HG02981 (cell line): ENCODE results near the gene DNAJC5G.
"Not testable (repeated sequence)": the region's sequence is repeated elsewhere in the genome, so short reads cannot be mapped to it uniquely, and the experiment has no call there.

ENCODE experiments used
- ATAC-seq: cut with Tn5 transposase; IDR thresholded peaks from one replicate; pipeline ENCODE4 v1.9.1; 2021; ENCODE audit warnings: mild to moderate bottlenecking, moderate library complexity; ENCODE audit not compliant: unreplicated experiment

The DNAJC5G gene

GRCh38 chr2:27280826-27281225, 5.6 kb downstream of the DNAJC5G start:
- ATAC-seq, result no peak

- ATAC-seq, result no peak
Measured at GRCh38 chr2:27281442-27281841, 6.2 kb downstream of the DNAJC5G start.

- ATAC-seq, result no peak
Measured at GRCh38 chr2:27281855-27282559, 6.8 kb downstream of the DNAJC5G start, which contains the start of gene TRIM54. Gene TRIM54 (plus strand): TSS chr2:27282429. CDS start chr2:27282732, 303 bp downstream.

DNA sequence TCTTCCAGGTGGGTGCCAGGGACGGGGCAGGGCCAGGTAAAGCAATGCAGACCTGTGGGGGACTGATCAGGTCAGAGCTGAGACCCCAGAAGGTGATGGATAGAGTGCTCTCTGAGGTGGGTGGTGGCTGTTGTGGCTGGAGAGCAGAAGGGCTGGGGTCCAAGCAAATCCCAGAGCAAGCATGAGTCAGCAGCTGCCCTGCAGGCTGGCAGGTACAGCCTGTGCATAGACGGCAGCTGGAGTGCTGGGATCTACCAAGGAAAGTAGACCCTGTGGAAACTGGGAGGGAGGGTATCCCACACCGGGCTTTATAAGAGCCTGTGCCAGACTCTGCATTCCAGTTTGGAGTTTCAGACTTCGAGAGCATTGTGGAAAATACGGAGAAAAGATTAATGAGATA, 7.7 kb downstream of the DNAJC5G start:
- no peak for ATAC-seq

GRCh38 chr2:27284996-27285395, 9.8 kb downstream of the DNAJC5G start:
- ATAC-seq, result no peak

DNA sequence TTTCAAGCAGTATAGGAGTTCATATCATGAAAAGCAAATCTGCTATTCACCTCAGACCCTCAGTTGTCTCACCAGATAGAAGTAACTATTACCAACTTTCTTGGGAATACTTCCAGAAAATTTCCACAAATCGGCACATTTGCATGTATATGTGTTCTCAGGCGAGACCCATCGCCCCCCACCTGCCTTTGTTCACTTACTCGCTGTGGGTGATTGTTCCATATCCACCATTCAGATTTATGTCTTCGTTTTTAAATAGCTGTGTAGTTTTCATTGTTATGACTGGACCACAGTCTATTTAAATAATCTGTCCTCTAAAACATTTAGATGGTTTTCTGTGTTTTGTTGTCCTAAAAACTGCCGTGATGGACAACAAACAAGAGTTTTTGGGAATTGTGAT, 10.2 kb downstream of the DNAJC5G start:
- ATAC-seq, result no peak

- no peak for ATAC-seq
Measured at GRCh38 chr2:27288610-27289009, 13.4 kb downstream of the DNAJC5G start.

DNA sequence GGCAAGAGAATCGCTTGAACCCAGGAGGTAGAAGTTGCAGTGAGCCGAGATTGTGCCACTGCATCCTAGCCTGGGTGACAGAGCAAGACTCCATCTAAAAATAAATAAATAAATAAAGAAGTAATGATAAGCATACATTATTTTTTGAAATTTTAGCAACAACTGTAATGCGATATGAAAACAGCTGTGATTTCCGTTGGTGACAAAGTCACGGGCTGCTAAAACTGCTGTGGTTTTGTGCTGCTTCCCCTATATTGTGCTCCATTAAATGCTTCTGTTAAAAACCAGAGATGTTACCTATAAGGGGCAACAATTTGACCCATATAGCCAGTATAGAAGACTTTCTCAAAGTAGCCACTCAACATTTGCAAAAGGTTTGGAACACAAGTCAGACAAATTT, 15.3 kb downstream of the DNAJC5G start:
- no peak for ATAC-seq

GRCh38 chr2:27291865-27292264, 16.6 kb downstream of the DNAJC5G start:
- ATAC-seq, result no peak

DNA sequence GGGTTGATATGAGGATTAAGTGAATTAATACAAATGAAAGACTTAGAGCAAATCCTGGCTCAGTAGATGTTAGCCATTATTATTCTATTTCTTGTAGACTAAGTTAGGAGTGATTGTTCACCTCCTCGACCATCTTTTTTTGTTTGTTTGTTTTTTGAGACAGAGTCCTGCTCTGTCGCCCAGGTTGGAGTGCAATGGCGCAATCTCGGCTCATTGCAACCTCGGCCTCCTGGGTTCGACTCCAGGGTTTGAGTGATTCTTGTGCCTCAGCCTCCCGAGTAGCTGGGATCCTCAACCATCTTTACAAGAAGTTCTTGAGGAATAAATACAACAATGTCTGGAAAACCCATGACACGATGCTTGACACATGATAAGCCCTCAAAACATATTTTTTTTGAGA, 19.7 kb downstream of the DNAJC5G start:
- no peak for ATAC-seq

GRCh38 chr2:27296481-27296880, 21.2 kb downstream of the DNAJC5G start:
- ATAC-seq, result no peak

DNA sequence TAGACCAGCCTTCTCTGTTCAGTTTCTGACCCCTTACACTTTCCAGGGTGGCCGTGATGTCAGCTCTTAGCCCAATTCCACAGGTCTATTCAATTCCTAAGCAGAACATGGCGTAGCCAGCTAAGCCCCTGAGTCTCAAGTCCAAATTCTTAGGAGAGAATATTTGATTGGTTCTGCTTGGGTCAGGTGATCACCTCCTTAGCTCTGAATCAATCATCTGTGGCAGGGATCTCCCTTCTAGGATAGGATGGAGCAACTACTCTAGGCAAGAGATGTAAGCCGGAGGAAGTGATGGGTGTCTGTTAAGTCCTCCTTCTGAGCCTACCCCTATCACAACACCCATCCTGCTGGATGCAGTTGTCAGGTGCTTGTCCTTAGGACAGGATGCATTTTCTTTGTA, 22.0 kb downstream of the DNAJC5G start:
- ATAC-seq, result no peak

DNA sequence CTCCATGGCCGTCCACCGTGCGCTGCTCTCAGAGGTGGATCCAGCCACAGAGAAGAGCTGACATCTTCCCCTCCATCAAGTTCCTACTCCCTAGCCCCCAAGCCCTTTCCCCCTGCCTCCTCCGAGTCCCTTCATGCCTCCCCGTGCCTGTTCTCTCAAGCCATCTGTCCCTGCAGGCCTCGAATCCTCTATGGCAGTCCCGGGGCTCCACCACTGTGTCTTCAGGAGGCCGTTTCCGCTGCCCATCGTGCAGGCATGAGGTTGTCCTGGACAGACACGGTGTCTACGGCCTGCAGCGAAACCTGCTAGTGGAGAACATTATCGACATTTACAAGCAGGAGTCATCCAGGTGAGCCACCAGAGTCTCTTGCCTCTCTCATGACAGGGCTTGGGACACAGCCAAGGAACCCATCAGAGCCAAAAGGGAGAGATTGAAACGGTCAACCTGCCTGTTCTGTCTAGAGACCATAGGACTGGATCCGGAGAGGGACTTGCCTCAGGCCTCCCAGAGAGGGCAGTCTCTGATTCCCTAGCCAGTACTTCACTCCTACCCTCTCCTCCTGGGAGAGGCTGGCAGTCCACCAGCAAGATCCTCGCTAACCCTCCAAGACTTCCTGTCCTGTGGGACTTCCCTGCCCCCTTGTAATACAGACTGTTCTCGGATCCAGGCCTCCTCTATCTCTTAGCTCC, 23.3 kb downstream of the DNAJC5G start:
- no peak for ATAC-seq

DNA sequence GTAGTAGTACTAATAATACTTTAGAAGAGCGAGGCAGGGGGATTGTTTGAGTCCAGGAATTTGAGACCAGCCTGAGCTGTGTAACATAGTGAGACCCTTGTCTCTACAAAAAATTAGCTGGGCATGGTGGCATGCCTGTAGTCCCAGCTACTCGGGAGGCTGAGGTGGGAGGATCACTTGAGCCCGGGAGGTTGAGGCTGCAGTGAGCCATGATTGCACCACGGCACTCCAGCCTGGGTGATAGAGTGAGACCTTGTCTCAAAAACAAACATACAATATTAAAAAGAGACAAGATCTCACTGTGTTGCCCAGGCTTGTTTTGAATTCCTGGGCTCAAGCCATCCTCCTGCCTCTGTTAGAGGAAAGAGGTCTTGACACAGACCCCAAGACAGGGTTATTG, 25.4 kb downstream of the DNAJC5G start:
- ATAC-seq, result not testable (repeated sequence)

DNA sequence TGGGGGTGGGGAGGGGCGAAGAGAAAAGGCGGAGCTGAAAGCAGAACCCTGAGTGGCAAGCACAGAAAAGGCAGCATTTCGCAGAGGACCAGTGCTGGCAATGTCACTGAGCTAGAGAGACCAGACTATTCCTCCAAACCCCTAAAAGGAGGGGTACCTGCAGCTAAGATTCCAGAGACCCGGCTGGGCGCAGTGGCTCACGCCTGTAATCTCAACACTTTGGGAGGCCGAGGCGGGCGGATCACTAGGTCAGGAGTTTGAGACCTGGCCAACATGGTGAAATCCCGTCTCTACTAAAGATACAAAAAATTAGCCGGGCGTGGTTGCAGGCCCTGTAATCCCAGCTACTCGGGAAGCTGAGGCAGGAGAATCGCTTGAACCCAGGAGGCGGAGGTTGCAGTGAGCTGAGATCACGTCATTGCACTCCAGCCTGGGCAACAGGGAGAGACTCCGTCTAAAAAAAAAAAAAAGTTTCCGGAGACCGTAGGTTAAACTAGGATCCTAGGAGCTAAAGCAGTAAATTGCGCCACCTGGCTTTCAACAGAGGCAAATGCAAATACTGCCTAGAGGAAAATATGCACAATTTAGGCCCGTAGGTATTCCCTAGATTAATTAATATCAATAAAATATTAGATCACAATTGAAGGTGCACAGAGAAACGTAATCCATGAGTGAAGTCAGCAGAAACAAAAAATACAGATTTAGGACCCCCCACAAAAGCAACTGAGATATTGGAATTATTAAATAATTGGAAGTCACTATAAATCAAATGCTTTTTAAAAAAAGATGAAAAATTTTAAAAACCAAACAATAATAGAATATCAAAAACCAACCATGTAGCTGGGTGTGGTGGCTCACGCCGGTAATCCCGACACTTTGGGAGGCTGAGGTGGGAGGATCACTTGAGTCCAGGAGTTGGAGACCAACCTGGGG, 28.1 kb downstream of the DNAJC5G start:
- ATAC-seq, result no peak

DNA sequence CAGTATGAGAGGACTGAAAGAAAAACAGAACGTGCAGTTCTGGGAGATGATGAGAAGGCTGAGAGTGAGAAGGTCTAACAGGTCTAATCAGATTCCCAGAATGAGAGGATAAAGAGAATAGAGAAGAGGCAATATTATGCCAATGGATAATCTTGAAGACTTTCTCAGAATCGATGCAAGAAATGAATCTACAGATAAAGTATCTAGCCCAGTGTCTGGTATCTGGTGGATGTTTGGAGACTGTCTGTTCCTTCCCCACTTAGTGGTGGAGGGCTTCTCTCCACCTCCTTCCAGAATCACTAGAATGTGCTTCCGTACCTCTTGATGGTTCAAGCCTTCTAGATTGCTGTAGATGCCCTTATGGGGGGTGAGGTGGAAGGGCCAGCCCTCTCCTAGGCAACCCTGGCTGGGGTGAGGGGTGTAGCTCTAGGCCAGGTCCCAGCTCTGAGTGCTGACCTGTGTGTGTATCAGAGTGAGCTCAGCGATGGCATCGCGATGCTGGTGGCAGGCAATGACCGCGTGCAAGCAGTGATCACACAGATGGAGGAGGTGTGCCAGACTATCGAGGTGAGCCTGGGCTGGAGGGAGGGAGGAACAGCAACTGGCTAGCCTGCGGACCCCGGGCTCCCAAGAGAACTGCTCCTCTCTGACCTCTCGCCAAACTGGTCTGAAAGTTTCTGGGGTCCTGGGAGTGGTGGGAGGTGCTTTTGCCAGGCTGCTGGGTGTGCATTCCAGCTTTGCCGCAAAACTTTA, 29.4 kb downstream of the DNAJC5G start:
- ATAC-seq, result no peak

DNA sequence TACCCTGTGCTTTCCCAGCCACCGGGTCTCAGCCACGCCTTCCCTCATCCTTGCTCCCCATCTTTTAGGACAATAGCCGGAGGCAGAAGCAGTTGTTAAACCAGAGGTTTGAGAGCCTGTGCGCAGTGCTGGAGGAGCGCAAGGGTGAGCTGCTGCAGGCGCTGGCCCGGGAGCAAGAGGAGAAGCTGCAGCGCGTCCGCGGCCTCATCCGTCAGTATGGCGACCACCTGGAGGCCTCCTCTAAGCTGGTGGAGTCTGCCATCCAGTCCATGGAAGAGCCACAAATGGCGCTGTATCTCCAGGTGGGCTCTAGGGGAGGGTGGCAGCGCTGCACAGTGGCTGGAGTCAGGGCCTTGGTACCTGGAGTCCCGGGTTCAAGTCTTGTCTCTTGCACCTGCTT, 30.3 kb downstream of the DNAJC5G start:
- ATAC-seq, result no peak

DNA sequence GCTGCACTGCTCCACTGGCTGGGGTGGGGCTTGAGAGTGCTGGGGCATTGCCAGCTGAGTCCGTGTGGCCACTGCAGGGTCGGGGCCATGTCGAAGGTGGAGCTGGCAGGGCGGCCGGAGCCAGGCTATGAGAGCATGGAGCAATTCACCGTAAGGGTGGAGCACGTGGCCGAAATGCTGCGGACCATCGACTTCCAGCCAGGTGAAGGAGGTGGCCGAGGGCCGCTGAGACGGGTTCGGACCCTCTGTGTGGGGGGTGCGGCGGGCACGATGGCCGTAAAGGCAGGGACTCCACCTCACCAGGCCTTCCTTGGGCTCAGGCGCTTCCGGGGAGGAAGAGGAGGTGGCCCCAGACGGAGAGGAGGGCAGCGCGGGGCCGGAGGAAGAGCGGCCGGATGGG, 30.9 kb downstream of the DNAJC5G start:
- ATAC-seq, result no peak

- no peak for ATAC-seq
Measured at GRCh38 chr2:27306573-27307286, 31.5 kb downstream of the DNAJC5G start.

DNA sequence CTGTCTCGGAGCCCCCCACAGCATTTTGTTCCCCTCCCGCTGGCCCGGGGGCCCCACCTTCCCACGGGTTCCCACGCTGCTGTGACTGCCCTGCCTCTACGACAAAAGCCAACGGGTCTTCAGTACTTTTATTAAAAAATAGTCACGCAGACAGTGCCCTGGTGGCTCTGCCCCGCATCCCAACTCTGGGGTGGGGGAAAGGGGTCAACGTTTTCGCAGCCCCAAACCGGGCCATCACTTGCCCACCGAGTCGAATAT, 32.0 kb downstream of the DNAJC5G start:
- ATAC-seq, result no peak
